Sigmoid colon (tissue), 7 donors: Measurements from ENCODE around the gene ALDH3B2. TPM values are rescaled to one million over a fixed set of nuclear protein-coding genes. Genes with fewer than 3 reads are reported as not detected.

Experiments used
- DNase-seq: peaks from one replicate; pipeline ENCODE4 v3.0.0-alpha.2; 2019
- H3K27ac ChIP-seq, 4 donors: fragments of 200-600 bp; sonication (generic); one replicate each; pipeline ENCODE4 v1.5.1; 2016 to 2019; ENCODE audit warnings: mild to moderate bottlenecking in 1 of 4
- H3K27me3 ChIP-seq, 3 donors: fragments of 200-600 bp; sonication (generic); one replicate each; pipeline ENCODE4 v1.5.1; 2019; ENCODE audit warnings: mild to moderate bottlenecking in 1 of 3
- H3K36me3 ChIP-seq, 4 donors: fragments of 200-600 bp; sonication (generic); one replicate each; pipeline ENCODE4 v1.5.1; 2016 to 2019
- H3K4me1 ChIP-seq, 4 donors: fragments of 200-600 bp; sonication (generic); one replicate each; pipeline ENCODE4 v1.5.1; 2017 to 2019
- H3K4me3 ChIP-seq, 4 donors: fragments of 200-600 bp; sonication (generic); one replicate each; pipeline ENCODE4 v1.5.1; 2017 to 2019; ENCODE audit warnings: mild to moderate bottlenecking in 2 of 4, moderate library complexity in 1 of 4
- H3K9me3 ChIP-seq, 4 donors: fragments of 200-600 bp in 3 of 4; sonication (generic) in 3 of 4; one replicate each; pipeline versions ENCODE4 v1.5.1 to v1.6.1; 2013 to 2019
- CTCF ChIP-seq, 4 experiments: fragments of 450-650 bp in 3 of 4; fragments of 200-600 bp in 1 of 4; IDR thresholded peaks; one replicate each; pipeline ENCODE4 v1.5.1; 2016 to 2019; ENCODE audit warnings: antibody characterized with exemption in 4 of 4, mild to moderate bottlenecking in 3 of 4, moderate library complexity in 2 of 4
- EP300 ChIP-seq, 4 donors: sonication (generic); formaldehyde crosslinking; IDR thresholded peaks; one replicate each; pipeline ENCODE4 v1.6.1; 2017; ENCODE audit warnings: antibody characterized with exemption in 4 of 4
- POLR2A ChIP-seq, 2 donors: fragments of 450-650 bp; IDR thresholded peaks; one replicate each; pipeline ENCODE4 v1.6.1; 2016; ENCODE audit warnings: antibody characterized with exemption in 2 of 2, mild to moderate bottlenecking in 2 of 2, moderate library complexity in 2 of 2
- POLR2AphosphoS5 ChIP-seq, 4 donors: sonication (generic); formaldehyde crosslinking; IDR thresholded peaks; one replicate each; pipeline ENCODE4 v1.6.1; 2017; ENCODE audit warnings: antibody characterized with exemption in 4 of 4
- WGBS, 2 donors: extraction: QIAGEN DNeasy Blood & Tissue Kit; methylation state at CpG; one replicate each; pipeline ENCODE4 v1.1.7; 2013; 5-methylcytosine and 5-hydroxymethylcytosine counted together
- intact Hi-C: fragments of 100-400 bp; cut with DNase I; formaldehyde crosslinking; loops from one replicate; pipeline ENCODE4 v1.15.1; 2023
- polyA plus RNA-seq, 3 donors: library from polyadenylated mRNA; stranded (reverse); fragments of 200-250 nt; gene quantifications; one replicate each; pipeline ENCODE4 v1.2.3, GENCODE V29; 2013
- small RNA-seq, 3 donors: library from RNA; depleted of rRNA; stranded (forward); fragments of <200 nt; gene quantifications; one replicate each; pipeline ENCODE3, GENCODE V24; 2016
- total RNA-seq, 4 donors: library from RNA; depleted of rRNA; stranded (reverse); fragments of >200 nt; gene quantifications; one replicate each; pipeline ENCODE4 v1.1.0, GENCODE V29; 2016
- donor health status: healthy with polysubstance abuse.
- donor health status: Bipolar disorder and iron deficiency.
- donor health status: healthy.

Gene ALDH3B2
- total and polyA plus RNA-seq, 7 donors = 0.38 TPM; not detected in 6

- Histone ChIP-seq H3K36me3 (peaks cover 20 to 53% (median 30%) of the 10 kb centered on the region in 4 donors), H3K4me3 (no peak overlapping the region), H3K27me3 (peaks cover 8 to 26% (median 25%) of the 10 kb centered on the region in 3 donors), H3K9me3 (no peaks in the 10 kb centered on the region), H3K4me1 (peaks cover 0 to 22% (median 18%) of the 10 kb centered on the region in 4 donors), H3K27ac (no peak overlapping the region)
- WGBS, 2 donors = 90 to 94% methylated on average over 13 of the region's 13 CpGs
- intact Hi-C loops = no loop called here
- no peak for DNase-seq
- TF ChIP-seq POLR2AphosphoS5 (IDR thresholded peaks at IDR 0.05) (no peak), POLR2A (IDR thresholded peaks at IDR 0.05) (no peak), EP300 (IDR thresholded peaks at IDR 0.05) (no peak), CTCF (IDR thresholded peaks at IDR 0.05) (no peak)
Observed at GRCh38 chr11:67612751-67613150, 61.7 kb downstream of the ALDH3B2 start.

Small RNA genes lying within 50 kb of the gene (small RNA-seq; reads per million reads assigned to genes)
- 0 reads per million in 3 donors for gene RPL37P2

Other genes starting within 250 kb of the ALDH3B2 start
- gene RPS6KB2, start 246.1 kb downstream of the ALDH3B2 start, total RNA-seq = 10 to 100 TPM; 27.1 to 70.2 (median 35.2) TPM
- 10 to 100 TPM; 55.9 to 67.9 (median 62.0) TPM for gene RPS6KB2, start 246.1 kb downstream of the ALDH3B2 start, polyA plus RNA-seq
- 1 to 10 TPM in 3 of 4 donors, under 1 TPM in 1; 0.71 to 3.7 (median 2.1) TPM for gene PTPRCAP, start 236.9 kb downstream of the ALDH3B2 start, total RNA-seq
- 100 to 1,000 TPM in 1 of 3 donors, 1 to 10 TPM in 2; 2.4 to 129 (median 2.8) TPM for gene PTPRCAP, start 236.9 kb downstream of the ALDH3B2 start, polyA plus RNA-seq
- 10 to 100 TPM; 42.9 to 52.9 (median 46.1) TPM for gene CORO1B, start 231.1 kb downstream of the ALDH3B2 start, total RNA-seq
- 100 to 1,000 TPM; 150 to 190 (median 166) TPM for gene CORO1B, start 231.1 kb downstream of the ALDH3B2 start, polyA plus RNA-seq
- gene GPR152, start 221.9 kb downstream of the ALDH3B2 start, total RNA-seq = not detected
- not detected for gene GPR152, start 221.9 kb downstream of the ALDH3B2 start, polyA plus RNA-seq
- 1 to 10 TPM in 1 of 4 donors, under 1 TPM in 3; 0.41 to 1.5 (median 0.63) TPM for gene CABP4, start 219.3 kb downstream of the ALDH3B2 start, total RNA-seq
- gene CABP4, start 219.3 kb downstream of the ALDH3B2 start, polyA plus RNA-seq = under 1 TPM in 2 of 3 donors, not detected in 1; 0.60 to 0.61 TPM
- gene TMEM134, start 205.4 kb downstream of the ALDH3B2 start, total RNA-seq = 100 to 1,000 TPM in 3 of 4 donors, 10 to 100 TPM in 1; 54.6 to 137 (median 121) TPM
- 10 to 100 TPM; 66.7 to 96.1 (median 69.1) TPM for gene TMEM134, start 205.4 kb downstream of the ALDH3B2 start, polyA plus RNA-seq
- 100 to 1,000 TPM; 103 to 120 (median 109) TPM for gene AIP, start 191.6 kb downstream of the ALDH3B2 start, total RNA-seq
- 10 to 100 TPM; 71.2 to 82.3 (median 76.6) TPM for gene AIP, start 191.6 kb downstream of the ALDH3B2 start, polyA plus RNA-seq
- gene PITPNM1, start 169.3 kb downstream of the ALDH3B2 start, total RNA-seq = 10 to 100 TPM in 1 of 4 donors, 1 to 10 TPM in 3; 3.2 to 16.0 (median 5.6) TPM
- 10 to 100 TPM; 16.2 to 69.1 (median 36.1) TPM for gene PITPNM1, start 169.3 kb downstream of the ALDH3B2 start, polyA plus RNA-seq
- gene CDK2AP2, start 166.5 kb downstream of the ALDH3B2 start, total RNA-seq = 10 to 100 TPM; 13.3 to 32.9 (median 23.7) TPM
- 100 to 1,000 TPM in 2 of 3 donors, 10 to 100 TPM in 1; 64.9 to 126 (median 101) TPM for gene CDK2AP2, start 166.5 kb downstream of the ALDH3B2 start, polyA plus RNA-seq
- not detected for gene CABP2, start 151.2 kb downstream of the ALDH3B2 start, total RNA-seq
- gene CABP2, start 151.2 kb downstream of the ALDH3B2 start, polyA plus RNA-seq = not detected
- gene GSTP1, start 90.8 kb downstream of the ALDH3B2 start, total RNA-seq = 100 to 1,000 TPM; 349 to 702 (median 499) TPM
- 100 to 1,000 TPM; 451 to 717 (median 599) TPM for gene GSTP1, start 90.8 kb downstream of the ALDH3B2 start, polyA plus RNA-seq
- 100 to 1,000 TPM; 152 to 286 (median 203) TPM for gene NDUFV1, start 67.7 kb downstream of the ALDH3B2 start, total RNA-seq
- 100 to 1,000 TPM; 169 to 268 (median 254) TPM for gene NDUFV1, start 67.7 kb downstream of the ALDH3B2 start, polyA plus RNA-seq
- gene NUDT8, start 44.7 kb downstream of the ALDH3B2 start, total RNA-seq = 10 to 100 TPM in 1 of 4 donors, 1 to 10 TPM in 3; 3.6 to 10.9 (median 7.0) TPM
- gene NUDT8, start 44.7 kb downstream of the ALDH3B2 start, polyA plus RNA-seq = 10 to 100 TPM; 29.6 to 63.1 (median 51.1) TPM
- not detected for gene TBX10, start 34.9 kb downstream of the ALDH3B2 start, total RNA-seq
- gene TBX10, start 34.9 kb downstream of the ALDH3B2 start, polyA plus RNA-seq = 100 to 1,000 TPM in 1 of 3 donors, 10 to 100 TPM in 2; 15.8 to 109 (median 60.6) TPM
- not detected for gene ACY3, start 23.9 kb downstream of the ALDH3B2 start, total RNA-seq
- 10 to 100 TPM; 12.4 to 16.6 (median 16.2) TPM for gene ACY3, start 23.9 kb downstream of the ALDH3B2 start, polyA plus RNA-seq